Measurements from ENCODE around the gene NEURL2. TPM values are rescaled to one million over a fixed set of nuclear protein-coding genes. Genes with fewer than 3 reads are reported as not detected.

Gene NEURL2
- total RNA-seq, 1 experiment from 2014 or later = 2.3 TPM

GRCh38 chr20:45848969-45849582 lies 41.9 kb downstream of the NEURL2 start:
- CTCF ChIA-PET = no interaction called here
- no peak overlapping the region for H3K4me2 ChIP-seq (ENCODE audit: low read length)
- BruUV-seq (replicated peaks) = no TSS peak
- no peak for TF ChIP-seq CTCF (conservative IDR thresholded peaks at IDR 0.05; ENCODE audit: low read depth, low read length)
- no peak for TF ChIP-seq EZH2phosphoT487 (IDR thresholded peaks at IDR 0.05; ENCODE audit: borderline replicate concordance, low read length)
- TF ChIP-seq EZH2 (IDR thresholded peaks at IDR 0.05; ENCODE audit: low read length, unreplicated experiment) = no peak
- H3K9me3 ChIP-seq (ENCODE audit: low read length) = no peaks in the 10 kb centered on the region
- H3K36me3 ChIP-seq (ENCODE audit: low read depth, low read length) = peaks cover 14% of the 10 kb centered on the region; the same call in 1 of the 2 replicates
- no peaks in the 10 kb centered on the region for H3K4me1 ChIP-seq (ENCODE audit: insufficient read depth, low read length)
- H3K9ac ChIP-seq (ENCODE audit: low read length) = no peak overlapping the region
- no peak for DNase-seq
- no peak overlapping the region for H3K27ac ChIP-seq (ENCODE audit: low read length)
- POLR2A ChIA-PET (ENCODE audit: unreplicated experiment) = interaction anchor here (0.6 kb wide), 1 partner anchor 82 kb away, joined by 5 read pairs; no protein-coding TSS in a partner anchor
- H3K9me2 ChIP-seq (replicated peaks; ENCODE audit: low read length) = no peaks in the 10 kb centered on the region
- H3F3A ChIP-seq (ENCODE audit: low read length, unreplicated experiment) = no peaks in the 10 kb centered on the region
- intact Hi-C loops (cut with micrococcal nuclease) = no loop called here
- H2AFZ ChIP-seq (ENCODE audit: low read length) = no peak overlapping the region
- H4K20me1 ChIP-seq (ENCODE audit: low read length) = no peaks in the 10 kb centered on the region
- H3K27me3 ChIP-seq (ENCODE audit: low read length) = no peaks in the 10 kb centered on the region
- no peaks in the 10 kb centered on the region for H3K79me2 ChIP-seq (ENCODE audit: low read length)
- ATAC-seq = no peak
- H3K4me3 ChIP-seq (ENCODE audit: low read length) = no peak overlapping the region

- POLR2A ChIA-PET (ENCODE audit: unreplicated experiment) = no interaction called here
Measured at GRCh38 chr20:45848421-45848820, 42.6 kb downstream of the NEURL2 start.

More at GRCh38 chr20:45848421-45848820, 42.6 kb downstream of the NEURL2 start:
- Histone ChIP-seq H3K9me2 (replicated peaks; ENCODE audit: low read length) (no peaks in the 10 kb centered on the region), H3K4me1 (ENCODE audit: insufficient read depth, low read length) (no peaks in the 10 kb centered on the region), H3K9ac (ENCODE audit: low read length) (no peak overlapping the region), H3K9me3 (ENCODE audit: low read length) (no peaks in the 10 kb centered on the region), H4K20me1 (ENCODE audit: low read length) (no peaks in the 10 kb centered on the region), H3K27ac (ENCODE audit: low read length) (no peak overlapping the region), H3K4me3 (ENCODE audit: low read length) (no peak overlapping the region), H3K36me3 (ENCODE audit: low read depth, low read length) (peaks cover 16% of the 10 kb centered on the region; the same call in 1 of the 2 replicates), H3K27me3 (ENCODE audit: low read length) (no peaks in the 10 kb centered on the region), H3K4me2 (ENCODE audit: low read length) (no peak overlapping the region), H2AFZ (ENCODE audit: low read length) (no peak overlapping the region), H3K79me2 (ENCODE audit: low read length) (no peaks in the 10 kb centered on the region), H3F3A (ENCODE audit: low read length, unreplicated experiment) (no peaks in the 10 kb centered on the region)
- BruUV-seq (replicated peaks) = no TSS peak
- CTCF ChIA-PET = no interaction called here
- DNase-seq = no peak
- no peak for TF ChIP-seq EZH2phosphoT487 (IDR thresholded peaks at IDR 0.05; ENCODE audit: borderline replicate concordance, low read length)
- no peak for TF ChIP-seq CTCF (conservative IDR thresholded peaks at IDR 0.05; ENCODE audit: low read depth, low read length)
- no peak for TF ChIP-seq EZH2 (IDR thresholded peaks at IDR 0.05; ENCODE audit: low read length, unreplicated experiment)
- ATAC-seq = no peak
- intact Hi-C loops (cut with micrococcal nuclease) = no loop called here
